Pons (tissue), 1 donor: ENCODE data around the gene MCL1.

Experiments
- DNase-seq: peaks from one replicate; pipeline ENCODE4 v3.0.0-alpha.2; 2016; ENCODE audit warnings: low spot score

The MCL1 gene

DNA sequence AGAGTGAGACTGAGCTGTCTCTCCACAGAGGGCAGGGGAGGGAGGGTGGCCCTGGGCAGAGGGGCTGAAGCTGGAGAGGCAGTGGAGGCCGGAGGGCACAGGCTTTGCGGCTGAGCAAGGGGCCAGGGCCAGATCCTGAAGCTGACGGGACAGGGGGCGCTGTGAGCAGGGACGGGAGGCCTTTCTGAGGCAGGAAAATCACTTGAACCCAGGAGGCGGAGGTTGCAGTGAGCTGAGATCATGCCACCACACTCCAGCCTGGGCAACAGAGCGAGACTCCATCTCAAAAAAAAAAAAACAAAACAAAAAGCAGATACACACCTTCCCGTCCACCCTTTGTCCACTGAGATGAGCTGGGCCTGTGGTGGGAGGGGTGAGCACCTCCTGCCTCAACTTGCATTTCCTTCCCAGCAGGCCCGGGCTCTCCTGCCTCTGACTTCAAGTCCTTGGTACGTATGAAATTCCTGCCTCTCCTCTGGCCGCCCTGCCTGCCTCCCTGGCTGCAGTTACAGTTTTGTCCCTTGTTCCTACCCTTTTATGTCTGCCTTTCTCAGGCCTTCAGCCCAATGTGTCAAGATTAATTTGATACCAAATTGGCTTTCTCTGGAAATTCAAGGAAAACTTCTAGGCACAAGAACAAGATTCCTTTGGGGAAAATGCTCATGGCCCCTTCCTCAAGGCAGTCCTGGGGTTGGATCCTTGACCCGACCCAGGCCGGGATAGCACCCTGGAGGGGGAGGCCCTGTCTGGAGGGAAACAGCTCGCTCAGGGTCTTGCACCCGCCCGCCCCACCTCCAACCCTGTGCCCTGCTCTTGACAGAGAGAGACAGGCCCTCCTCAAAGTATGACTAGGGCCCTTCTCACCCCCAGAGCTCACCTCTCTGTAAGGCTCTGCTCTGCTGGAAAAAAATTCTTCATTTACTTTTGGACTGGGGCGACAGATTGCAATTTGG, 41.4 kb downstream of the MCL1 start:
- no peak for DNase-seq

DNA sequence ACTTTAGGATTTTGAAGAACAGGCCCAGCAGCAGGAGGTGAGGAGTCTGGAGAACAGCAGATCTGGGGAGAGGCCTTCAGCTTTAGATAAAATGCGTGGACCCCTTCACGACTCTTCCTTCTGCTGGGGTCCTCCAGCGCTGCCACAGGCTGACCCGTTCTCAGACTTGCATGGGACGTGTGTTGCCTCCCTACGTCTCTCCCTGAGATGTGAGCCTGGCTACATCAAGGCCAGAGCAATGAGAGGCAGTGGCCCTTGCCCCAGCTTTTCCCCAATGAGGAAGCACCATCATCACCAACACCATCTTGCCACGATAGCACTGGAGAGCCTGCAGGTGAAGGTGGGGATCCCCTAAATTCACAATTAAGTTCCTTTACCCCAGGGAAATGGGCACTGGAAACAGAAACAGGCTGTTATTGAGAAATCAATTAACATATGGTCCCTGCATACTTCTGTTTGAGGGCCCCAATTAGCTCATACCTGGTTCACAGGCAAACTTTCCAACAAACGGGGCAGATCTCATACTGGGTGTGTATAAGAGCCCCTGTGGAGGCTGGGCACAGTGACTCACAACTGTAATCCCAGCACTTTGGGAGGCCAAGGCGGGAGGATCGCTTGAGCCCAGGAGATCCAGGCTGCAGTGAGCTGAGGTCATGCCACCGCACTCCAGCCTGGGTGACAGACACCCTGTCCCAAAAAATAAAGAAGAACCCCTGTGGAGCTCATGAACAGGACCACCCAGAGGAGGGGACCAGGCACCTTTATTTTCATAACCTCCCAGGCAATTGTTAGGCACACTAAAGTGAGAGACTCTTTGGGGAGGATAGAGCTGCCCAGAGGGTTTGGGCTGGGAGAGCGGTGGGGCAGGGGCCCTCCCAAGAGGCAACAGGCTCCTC, 42.3 kb downstream of the MCL1 start:
- DNase-seq, result no peak

DNA sequence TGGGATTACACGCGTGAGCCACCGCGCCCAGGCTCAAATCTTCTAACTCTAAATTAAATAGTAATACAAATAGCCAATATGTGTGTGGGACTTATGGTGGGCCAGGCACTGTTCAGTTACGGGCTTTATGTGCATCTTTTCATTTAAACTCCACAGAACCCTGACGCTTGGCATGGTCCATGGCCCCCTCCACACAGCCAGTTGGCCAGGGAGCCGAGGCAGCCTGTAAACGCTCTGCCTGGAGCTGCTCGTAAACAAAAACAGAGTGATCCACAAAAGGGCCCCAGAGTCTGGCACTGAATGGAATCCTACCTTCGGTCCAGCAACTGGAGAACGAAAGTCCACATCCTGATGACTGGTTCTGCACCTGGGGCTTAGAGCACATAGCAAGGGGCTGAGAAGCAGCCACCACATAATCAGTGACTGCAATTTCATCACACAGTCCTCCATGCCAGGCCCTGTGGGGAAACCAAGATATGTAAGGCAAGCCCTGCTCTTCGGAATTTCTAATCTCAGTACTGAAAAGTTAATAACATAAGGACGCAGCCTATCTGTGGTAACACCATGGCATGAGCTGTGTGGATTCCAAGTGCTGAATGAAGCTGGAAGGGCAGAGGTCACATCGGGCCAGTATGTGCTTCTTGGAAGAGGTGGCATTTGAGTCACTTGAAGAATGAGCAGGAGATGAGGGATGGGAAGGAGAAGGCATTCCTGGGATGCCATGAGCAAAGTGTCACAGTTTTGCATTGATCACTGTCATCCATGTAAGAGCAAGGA, 43.7 kb downstream of the MCL1 start:
- DNase-seq, result no peak

DNA sequence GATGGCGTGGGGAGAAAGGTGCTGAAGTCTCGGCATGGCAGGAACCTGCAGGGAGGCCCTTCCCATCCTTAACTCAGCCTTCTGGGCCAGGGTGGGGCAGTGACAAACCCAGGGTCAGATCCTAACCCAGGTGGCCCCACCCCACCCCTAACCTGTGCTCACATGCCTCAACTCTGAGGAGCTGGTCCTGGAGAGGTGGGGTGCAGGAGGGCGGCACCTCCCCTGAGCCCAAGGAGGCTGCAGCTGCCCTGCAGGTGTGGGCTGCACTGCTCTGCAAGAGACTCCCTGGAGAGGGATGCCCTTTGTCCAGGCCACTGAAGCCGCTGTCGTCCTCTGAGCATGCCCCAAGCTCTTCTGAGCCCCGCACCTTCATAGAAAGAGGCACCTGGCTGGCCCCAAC, 45.4 kb downstream of the MCL1 start:
- no peak for DNase-seq

GRCh38 chr1:150532860-150533259, 46.5 kb downstream of the MCL1 start:
- no peak for DNase-seq

GRCh38 chr1:150530491-150531159, 48.8 kb downstream of the MCL1 start:
- DNase-seq, result no peak

- no peak for DNase-seq
Measured at GRCh38 chr1:150529017-150529416, 50.4 kb downstream of the MCL1 start.

GRCh38 chr1:150528196-150528595, 51.2 kb downstream of the MCL1 start:
- no peak for DNase-seq

- no peak for DNase-seq
Measured at GRCh38 chr1:150525348-150525747, 54.1 kb downstream of the MCL1 start.
